GM18520 (cell line): Measurements from ENCODE around the gene ZNF732.
"Not testable (repeated sequence)": the region's sequence is repeated elsewhere in the genome, so short reads cannot be mapped to it uniquely, and the experiment has no call there.

Experiments
- ATAC-seq: cut with Tn5 transposase; IDR thresholded peaks from one replicate; pipeline ENCODE4 v1.9.1; 2021; ENCODE audit not compliant: unreplicated experiment

ZNF732 gene

DNA sequence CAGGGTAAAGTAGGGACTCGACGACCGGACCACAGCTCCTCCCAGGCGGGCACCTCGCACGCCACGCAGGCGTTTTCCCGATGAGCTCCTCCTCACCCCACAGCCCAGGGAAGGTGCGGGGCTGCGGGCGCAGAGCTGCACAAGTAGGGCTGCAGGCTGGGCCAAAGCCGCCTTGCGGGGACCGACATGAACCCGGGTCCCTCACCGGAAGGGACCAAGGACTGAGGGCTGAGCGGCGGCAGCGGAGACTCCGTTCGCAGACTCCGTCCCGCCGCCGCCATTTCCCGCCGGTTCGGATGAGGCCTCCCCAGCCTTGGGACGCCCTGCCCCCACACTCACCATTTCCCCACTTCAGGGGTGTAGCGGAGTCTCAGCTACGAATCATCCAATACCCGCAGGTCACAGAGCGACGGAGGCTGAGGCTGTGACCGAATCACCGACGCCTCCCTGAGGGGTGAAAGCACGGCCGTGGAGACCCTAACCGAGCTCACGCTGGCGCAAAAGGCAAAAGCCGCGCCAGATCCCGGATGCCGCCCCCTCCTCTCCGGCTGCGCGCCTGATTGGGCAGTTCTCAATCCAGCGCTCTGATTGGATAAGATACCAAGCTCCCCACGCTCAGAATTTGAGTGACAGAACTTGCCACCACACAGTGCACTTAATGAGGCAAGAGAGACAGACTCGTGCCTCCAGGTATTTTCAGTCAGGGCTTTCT is at the start of gene ZNF732:
TSS of gene ZNF732 (minus strand) at position 506 of the 712 bp plus-strand sequence. CDS start at position 342, 164 bp downstream.
- no peak for ATAC-seq

DNA sequence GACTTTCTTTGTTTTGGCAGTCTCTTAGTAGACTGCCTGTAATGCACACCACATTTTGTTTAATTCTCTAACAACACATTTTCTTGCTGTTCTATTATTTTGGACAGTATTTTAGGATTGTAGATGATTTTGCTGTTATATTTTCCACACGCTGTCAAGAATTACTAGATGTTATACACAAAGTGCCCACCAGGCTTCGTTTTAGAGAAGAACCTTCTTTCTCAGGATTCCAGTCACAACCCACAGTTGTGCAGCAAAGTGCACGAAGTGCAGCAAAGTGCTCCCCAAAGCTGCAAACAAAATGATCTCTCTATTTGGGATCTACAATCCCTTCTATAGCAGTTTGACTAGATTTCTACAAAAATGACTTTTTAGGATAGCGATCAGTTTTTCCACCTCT is 34.7 kb upstream of the ZNF732 start:
- ATAC-seq: no peak

DNA sequence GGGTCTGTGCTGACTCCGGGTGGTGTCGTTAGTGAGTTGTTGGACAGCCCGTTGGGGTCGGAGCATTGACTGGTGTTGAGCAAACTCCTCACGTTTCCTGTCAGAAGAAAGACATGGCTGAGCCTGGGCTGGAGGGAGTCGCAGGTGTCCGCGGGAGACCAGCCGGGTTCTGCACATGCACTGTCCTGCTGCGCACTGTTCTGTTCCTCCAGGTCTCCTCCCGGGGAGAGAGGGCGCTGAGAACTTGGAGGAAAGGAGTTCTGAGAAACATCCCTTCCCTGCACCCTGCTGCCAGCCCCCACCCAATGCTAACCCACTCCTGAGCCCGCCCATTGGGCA is 33.5 kb upstream of the ZNF732 start:
- ATAC-seq: no peak

DNA sequence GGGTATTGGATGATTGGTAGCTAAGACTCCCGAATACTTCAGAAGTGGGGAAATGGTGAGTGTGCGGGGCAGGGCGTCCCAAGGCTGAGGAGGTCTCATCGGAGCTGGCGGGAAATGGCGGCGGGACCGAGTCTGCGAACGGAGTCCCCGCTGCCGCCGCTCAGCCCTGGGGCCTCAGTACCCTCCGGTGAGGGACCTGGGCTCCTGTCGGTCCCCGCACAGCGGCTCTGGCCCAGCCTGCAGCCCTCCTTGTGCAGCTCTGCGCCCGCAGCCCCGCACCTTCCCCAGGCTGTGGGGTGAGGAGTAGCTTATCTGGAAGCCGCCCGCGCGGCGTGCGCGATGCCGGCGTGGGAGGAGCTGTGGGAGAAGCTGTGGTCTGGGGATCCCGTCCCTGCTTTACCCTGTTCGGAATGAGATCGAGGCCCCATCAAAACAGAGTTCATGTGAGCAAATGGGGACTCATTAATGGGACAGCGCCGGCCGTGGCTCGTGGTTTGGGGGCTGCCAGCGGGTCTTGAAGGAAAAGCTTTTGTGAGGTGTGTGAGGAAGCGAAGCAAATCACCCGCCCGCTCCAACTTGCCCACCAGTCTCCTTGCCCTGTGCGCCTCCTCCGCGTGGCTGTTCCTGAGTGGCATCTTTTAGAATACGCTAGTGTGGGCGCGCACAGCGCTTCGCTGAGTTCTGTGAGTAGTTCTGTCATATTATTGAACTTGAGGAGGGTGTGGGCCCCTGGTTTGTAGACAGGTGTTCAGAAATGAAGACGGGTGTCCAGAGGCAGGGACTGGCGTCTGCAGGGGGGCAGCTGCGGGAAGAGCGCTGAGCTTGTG is 32.9 kb upstream of the ZNF732 start:
- ATAC-seq: peak; percentile 12

DNA sequence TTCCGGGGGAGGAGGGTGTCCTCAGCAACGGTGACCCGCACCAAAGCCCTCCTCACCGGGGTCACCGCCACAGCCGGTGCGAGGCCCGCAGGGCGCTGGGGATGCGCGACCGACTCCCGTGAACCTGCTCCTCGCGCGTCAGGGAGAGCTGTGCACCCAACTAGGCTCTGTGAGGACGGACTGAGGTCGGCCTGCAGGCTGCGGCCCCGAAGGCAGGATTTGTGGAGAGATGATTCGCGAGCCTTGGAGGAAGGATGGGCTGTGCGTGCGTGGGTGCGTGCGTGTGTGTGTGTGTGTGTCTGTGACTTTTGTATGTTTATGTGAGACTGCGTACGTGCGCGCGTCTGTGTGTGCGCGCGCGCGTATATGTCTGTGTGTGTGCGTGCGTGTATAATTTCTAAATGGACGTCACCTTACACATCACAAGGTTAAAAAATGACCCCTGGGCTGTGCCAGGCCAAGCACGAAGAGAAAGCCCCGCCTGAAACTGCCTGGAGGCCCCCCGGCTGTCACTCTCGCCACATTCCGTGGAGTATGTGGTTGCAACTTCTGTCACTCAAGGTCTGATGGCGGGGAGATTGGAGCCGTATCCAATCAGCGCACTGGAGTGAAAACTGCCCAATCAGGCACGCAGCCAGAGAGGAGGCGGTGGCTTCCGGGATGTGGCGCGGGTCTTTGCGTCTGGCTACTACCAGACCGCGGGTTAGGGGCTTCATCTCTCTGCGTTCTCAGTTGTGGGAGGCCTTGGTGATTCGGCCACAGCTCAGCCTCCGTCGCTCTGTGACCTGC is 32.1 kb upstream of the ZNF732 start, which contains the start of gene ZNF141:
TSS of gene ZNF141 (plus strand) at position 672 of the 789 bp plus-strand sequence. CDS start 170 bp downstream, outside the sequence.
- peak; percentile 99 for ATAC-seq

DNA sequence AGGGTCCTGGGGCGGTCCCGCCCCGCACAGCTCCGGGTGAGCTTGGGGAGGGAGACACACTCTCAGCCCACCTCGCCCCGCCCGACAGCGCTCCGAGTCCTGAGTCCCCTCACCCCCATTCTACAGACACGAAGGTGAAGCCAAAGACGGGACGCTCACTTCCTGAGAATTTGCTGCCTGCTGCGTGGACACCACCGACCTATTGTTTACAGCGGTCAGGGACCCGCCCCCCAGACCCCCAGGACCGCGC is 31.5 kb upstream of the ZNF732 start:
- no peak for ATAC-seq

DNA sequence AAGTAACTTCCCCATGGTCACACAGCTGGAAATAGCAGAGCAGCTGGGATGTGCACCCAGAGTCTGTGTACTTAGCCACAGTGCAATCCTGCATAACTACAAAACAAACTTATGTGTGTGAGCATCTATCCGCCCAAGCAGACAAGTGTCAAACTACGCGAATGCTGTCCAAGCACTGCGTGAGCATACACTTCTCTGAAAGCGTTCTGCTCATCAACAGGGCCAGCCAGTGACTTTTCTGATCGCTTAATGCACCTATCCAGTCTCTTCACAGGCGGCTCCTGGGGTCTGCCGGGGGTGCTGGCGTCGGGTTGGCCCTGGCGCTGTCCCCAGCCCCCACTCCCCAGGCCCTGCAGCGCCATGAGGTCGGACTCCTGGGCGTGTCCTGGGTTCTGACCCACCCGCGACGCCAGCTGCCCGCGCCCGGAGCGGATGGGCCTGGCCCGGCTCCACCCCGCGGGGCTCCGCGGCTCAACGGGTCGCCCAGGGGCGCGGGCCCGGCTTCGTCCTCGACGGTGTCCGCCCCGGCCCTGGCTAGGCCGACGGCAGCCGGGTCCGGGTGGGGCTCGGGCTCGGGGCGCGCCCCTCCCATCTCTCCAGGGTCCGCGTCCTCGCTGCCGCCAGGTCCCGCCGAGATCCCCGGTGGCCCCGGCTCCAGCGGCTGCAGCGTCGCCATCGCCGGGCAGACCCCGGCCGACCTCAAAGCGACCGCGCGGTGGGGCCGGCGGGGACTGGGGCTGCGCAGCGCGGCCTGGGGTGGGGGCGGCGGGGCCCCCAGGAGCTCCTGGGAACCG is 31.0 kb upstream of the ZNF732 start:
- no peak for ATAC-seq

DNA sequence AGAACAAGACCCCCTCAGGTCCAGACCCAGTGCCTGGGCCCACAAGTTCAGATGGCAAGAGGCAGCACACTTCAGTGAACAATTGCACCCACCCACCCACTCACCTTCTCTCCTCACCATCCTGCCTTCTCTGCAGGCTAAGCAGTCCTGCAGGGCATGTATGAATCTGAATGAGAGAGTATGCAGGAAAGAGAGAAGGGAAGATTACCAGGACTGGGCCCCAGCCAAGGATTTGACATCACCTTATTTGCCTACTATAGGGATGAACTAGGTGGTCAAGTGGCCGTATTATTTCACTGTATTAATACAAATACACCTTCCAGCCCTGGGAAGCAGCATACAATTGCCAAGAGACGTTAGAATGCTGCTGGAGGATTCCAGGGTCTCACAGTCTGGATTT is 30.2 kb upstream of the ZNF732 start:
- ATAC-seq: no peak

DNA sequence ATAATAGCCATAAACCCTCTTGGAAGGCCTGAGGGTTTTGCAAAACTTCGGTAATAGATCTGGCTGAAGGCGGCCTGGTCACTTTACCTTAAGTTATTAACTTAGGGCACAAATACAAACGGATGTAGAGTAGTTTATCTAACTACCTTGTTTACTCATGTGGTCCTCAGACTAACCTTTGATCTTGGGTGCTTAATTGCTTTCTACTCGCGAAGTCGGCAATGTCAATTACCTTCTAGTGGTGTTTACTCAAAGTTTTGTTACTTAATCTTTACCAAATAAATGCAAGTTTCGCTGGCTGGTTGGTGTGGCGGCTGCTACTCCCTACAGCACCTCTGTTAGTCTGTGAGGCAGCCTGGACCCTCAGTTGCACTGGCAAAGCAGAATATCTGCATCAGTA is 23.5 kb upstream of the ZNF732 start:
- ATAC-seq: no peak

DNA sequence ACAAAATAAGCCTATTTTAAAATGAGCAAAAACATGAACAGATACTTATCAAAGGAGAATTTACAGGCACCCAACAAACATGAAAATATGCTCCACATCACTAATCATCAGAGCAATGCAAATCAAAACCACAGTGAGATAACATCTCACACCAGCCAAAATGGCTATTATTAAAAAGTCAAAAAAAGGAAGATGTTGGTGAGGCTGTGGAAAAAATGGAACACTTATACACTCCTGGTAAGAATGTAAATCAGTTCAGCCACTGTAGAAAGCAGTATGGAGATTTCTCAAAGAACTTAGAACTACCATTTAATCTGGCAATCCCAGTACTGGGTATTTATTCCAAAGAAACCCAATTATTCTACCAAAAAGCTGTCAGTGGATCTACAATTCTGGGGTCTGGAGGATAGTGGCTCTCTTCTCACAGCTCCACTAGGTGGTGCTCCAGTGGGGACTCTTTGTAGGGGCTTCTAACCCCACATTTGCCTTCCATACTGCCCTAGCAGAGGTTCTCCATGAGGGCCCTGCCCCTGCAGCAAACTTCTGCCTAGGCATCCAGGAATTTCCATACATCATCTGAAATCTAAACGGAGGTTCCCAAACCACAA is 9.1 kb upstream of the ZNF732 start:
- no peak for ATAC-seq

DNA sequence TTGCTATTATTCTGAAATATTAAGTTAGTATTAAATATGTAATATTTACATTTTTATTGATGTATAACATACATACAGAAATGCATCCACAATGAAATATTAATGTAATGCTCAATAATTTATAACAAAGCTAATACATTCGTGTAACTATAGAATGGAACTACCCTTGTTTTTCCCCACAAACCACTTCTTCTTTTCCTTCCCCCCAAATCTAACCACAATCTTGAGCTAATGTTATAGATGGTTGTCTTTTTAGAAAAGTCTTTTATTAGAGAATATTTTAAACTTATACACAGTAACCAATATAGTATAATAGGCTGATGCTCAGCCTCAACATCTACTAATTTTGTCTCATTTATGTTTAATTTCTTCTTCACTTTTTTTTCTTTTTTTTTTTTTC is 4.5 kb upstream of the ZNF732 start:
- no peak for ATAC-seq

DNA sequence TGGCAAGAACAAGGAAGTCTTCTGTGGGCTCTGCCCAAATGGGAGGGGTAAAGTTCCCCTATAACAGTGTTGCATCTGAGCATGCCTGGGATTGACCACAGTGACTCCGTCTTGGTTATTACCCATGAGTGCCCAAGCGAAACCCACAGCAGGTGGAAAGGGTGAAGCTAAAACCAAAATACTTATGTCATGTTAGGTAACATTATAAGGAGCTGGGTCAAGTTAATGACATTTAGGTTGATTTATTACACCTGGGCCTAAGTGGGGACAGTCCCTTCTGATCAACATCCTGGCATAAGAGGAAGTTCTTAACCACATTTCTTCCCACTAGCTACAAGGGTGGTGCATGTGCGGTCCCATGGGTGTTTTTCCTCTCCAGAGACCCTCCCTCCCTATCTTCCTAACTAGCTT is 1.3 kb upstream of the ZNF732 start:
- no peak for ATAC-seq

DNA sequence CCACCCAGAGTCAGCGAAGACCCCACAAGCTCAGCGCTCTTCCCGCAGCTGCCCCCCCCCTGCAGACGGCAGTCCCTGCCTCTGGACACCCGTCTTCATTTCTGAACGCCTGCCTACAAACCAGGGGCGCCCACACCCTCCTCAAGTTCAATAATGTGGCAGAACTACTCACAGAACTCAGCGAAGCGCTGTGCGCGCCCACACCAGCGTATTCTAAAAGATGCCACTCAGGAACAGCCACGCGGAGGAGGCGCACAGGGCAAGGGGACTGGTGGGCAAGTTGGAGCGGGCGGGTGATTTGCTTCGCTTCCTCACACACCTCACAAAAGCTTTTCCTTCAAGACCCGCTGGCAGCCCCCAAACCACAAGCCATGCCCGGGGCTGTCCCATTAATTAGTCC is 758 bp downstream of the ZNF732 start:
- ATAC-seq: not testable (repeated sequence)

DNA sequence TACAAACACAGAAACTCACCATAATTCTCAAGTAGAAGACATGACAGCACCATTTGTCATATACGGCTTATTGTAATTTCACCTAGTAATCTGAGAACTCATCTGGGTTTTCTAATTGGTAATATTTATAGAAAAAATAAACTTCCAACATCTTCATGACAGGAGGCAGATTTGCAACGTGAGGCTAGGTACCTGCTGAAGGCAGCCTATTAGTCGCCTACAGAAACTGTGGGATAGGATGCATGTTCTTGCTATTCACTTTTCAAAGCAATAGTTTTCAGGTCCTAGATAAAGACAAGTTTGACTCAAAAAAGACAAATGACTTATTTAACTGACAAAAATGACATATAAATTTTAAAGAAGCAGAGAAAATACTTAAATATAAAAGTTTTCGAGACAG is 2.9 kb downstream of the ZNF732 start:
- ATAC-seq: no peak

DNA sequence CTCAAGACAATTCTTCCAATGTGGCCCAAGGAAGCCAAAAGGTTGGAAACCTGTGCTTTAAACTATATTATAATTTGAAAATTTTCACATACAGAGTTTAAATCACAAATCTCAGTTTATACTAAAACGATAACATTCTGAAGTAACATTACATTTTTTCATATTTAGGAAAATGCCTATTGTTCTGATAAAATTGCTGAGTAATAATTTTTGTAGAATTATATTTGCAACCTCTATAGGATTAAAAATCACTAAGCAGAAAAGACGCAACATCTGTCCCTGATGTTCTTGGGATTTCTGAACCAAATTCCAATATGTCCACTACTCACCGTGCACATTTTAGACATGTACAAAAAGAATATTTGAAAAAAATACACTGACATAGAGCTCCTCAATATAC is 10.5 kb downstream of the ZNF732 start:
- ATAC-seq: no peak

DNA sequence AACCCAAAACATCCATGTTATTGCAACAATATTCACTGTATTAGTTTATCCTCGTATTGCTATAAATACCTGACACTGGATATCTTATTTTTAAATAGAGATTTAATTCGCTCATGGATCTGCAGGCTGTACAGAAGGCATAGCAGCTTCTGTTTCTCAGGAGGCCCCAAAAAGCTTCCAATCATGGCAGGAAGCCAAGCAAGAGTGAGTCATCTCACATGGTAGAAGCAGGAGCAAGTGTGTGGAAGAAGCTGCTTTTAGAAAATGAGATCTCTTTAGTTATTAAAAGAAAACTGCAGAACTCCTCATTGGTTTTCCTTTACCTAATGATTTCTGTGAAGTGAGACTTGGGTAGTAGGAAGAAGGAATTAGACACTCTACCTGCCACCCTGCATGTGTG is 16.4 kb downstream of the ZNF732 start:
- no peak for ATAC-seq

DNA sequence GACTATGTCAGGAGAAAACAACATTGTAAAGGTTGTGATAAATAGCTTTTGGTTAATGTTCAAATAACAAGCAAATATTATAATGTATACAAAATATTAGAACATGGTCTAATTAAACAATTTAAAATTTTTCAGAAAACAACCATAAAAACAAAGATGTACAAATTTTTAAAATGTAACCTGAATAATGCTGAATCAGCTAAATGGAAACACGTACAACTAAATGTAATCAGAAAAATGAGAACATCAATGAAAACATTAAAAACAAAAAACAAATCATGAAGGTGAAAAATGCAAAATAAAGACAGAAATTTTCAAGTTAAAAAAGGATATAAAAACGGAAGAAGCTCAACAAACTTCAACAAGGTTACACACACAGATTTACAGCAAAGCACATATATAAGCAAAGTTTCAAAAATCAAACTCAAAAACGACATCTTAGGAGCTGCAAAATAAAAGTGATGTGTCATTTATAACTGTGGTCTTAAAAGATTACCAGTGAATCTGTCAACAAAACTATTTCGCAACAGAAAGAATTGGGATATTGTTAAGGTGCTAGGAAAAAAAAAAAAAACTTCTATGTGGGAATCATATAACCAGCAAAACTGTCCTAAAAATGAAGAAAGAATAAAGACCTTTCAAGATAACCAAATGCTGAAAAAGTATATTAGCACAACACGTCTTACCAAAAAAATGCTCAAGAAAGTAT is 31.8 kb downstream of the ZNF732 start:
- no peak for ATAC-seq

DNA sequence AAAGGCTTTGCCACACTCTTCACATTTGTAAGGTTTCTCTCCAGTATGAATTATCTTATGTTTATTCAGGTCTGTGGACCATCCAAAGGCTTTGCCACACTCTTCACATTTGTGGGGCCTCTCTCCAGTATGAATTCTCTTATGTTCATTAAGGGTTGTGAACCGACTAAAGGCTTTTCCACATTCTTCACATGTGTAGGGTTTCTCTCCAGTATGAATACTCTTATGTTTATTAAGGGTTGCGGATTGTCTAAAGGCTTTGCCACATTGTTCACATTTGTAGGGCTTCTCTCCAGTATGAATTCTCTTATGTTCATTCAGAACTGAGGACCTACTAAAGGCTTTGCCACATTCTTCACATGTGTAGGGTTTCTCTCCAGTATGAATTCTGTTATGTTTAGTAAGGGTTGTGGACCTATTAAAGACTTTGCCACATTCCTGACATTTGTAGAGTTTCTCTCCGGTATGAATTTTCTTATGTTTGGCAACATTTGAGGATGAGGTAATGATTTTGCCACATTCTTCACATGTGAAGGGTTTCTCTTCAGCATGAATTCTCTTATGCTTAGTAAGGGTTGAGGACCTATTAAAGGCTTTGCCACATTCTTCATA is 33.7 kb downstream of the ZNF732 start:
- ATAC-seq: no peak

DNA sequence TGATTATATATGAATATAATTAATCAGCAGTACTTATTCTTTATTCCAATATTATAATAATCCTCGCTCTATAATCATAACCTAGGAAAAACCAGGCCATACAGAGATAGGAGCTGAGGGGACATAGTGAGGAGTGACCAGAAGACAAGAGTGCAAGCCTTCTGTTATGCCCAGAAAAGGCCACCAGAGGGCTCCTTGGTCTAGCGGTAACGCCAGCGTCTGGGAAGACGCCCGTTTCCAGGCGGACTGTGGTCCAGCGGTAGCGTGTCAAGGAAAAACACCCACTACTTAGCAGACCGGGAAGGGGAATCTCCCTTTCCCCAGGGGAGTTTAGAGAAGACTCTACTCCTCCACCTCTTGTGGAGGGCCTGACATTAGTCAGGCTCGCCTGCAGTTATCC is 46.0 kb downstream of the ZNF732 start:
- not testable (repeated sequence) for ATAC-seq

DNA sequence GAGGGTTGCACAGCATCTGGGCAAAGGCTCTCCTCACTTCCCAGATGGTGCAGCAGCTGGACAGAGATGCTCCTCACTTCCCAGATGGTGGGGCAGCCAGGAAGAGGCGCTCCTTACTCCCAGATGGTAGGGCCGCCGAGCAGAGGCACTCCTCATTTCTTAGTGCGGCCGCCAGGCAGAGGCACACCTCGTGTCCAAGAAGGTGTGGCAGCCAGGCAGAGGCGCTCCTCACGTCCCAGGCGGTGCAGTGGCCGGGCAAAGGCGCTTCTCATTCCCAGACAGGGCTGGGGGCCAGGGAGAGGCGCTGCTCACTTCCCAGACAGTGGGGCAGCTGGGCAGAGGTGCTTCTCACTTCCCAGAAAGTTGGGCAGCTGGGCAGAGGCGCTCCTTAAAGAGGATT is 48.8 kb downstream of the ZNF732 start:
- no peak for ATAC-seq
